DMS53 (cell line): ENCODE data around the gene ZNF831.

Source experiments
- DNase-seq: peaks from one replicate; lab custom pipeline; 2025; lab: John Stamatoyannopoulos, UW

ZNF831 gene

GRCh38 chr20:59141818-59142581, 21.6 kb upstream of the ZNF831 start:
- DNase-seq = no peak

- no peak for DNase-seq
Observed at GRCh38 chr20:59143326-59143725, 20.3 kb upstream of the ZNF831 start.

GRCh38 chr20:59144179-59144830, 19.3 kb upstream of the ZNF831 start:
- DNase-seq = no peak

GRCh38 chr20:59144831-59145196, 18.8 kb upstream of the ZNF831 start:
- DNase-seq = no peak

GRCh38 chr20:59145247-59145923, 18.2 kb upstream of the ZNF831 start:
- DNase-seq = no peak

- no peak for DNase-seq
Observed at GRCh38 chr20:59145924-59146779, 17.5 kb upstream of the ZNF831 start.

GRCh38 chr20:59146780-59147565, 16.6 kb upstream of the ZNF831 start:
- DNase-seq = no peak

- DNase-seq = no peak
Observed at GRCh38 chr20:59147586-59147985, 16.0 kb upstream of the ZNF831 start.

- DNase-seq = no peak
Observed at GRCh38 chr20:59148701-59149493, 14.7 kb upstream of the ZNF831 start.

GRCh38 chr20:59149678-59150504, 13.7 kb upstream of the ZNF831 start:
- DNase-seq = no peak

- no peak for DNase-seq
Observed at GRCh38 chr20:59150821-59151251, 12.8 kb upstream of the ZNF831 start.

GRCh38 chr20:59151391-59151790, 12.2 kb upstream of the ZNF831 start:
- DNase-seq = no peak

GRCh38 chr20:59151820-59152219, 11.8 kb upstream of the ZNF831 start:
- DNase-seq = no peak

- DNase-seq = no peak
Observed at GRCh38 chr20:59152559-59153354, 10.9 kb upstream of the ZNF831 start.

GRCh38 chr20:59153355-59153681, 10.3 kb upstream of the ZNF831 start:
- DNase-seq = no peak

GRCh38 chr20:59153832-59154231, 9.8 kb upstream of the ZNF831 start:
- DNase-seq = no peak

- no peak for DNase-seq
Observed at GRCh38 chr20:59154317-59155013, 9.2 kb upstream of the ZNF831 start.

GRCh38 chr20:59157064-59157463, 6.6 kb upstream of the ZNF831 start:
- DNase-seq = no peak
